IMR-90 (cell line): ENCODE data around the gene CHSY3.

Source experiments
- CEBPB ChIP-seq: IDR thresholded peaks from 2 replicates; pipeline ENCODE4 v1.6.1; 2012; ENCODE audit warnings: low read depth, low read length, improper control_type of control experiment
- CTCF ChIP-seq: conservative IDR thresholded peaks from 2 replicates; pipeline ENCODE4 v1.5.1; 2012; ENCODE audit warnings: mild to moderate bottlenecking, low read depth, low read length, improper control_type of control experiment
- ELK1 ChIP-seq: fragments of 150-350 bp; IDR thresholded peaks from 2 replicates; pipeline ENCODE4 v1.6.1; 2016; ENCODE audit warnings: low read depth, mild to moderate bottlenecking, low read length, moderate library complexity, borderline replicate concordance
- MAFK ChIP-seq: IDR thresholded peaks from 2 replicates; pipeline ENCODE4 v1.6.1; 2012; ENCODE audit warnings: low read depth, low read length, improper control_type of control experiment
- MXI1 ChIP-seq: IDR thresholded peaks from 2 replicates; pipeline ENCODE4 v1.6.1; 2012; ENCODE audit warnings: low read depth, mild to moderate bottlenecking, low read length, moderate library complexity, borderline replicate concordance
- POLR2A ChIP-seq: IDR thresholded peaks from 2 replicates; pipeline ENCODE4 v1.6.1; 2012; ENCODE audit warnings: mild to moderate bottlenecking, low read depth, low read length
- RAD21 ChIP-seq: IDR thresholded peaks from 2 replicates; pipeline ENCODE4 v1.6.1; 2012; ENCODE audit warnings: low read length, improper control_type of control experiment
- RCOR1 ChIP-seq: IDR thresholded peaks from 2 replicates; pipeline ENCODE4 v1.6.1; 2012; ENCODE audit warnings: mild to moderate bottlenecking, low read length, improper control_type of control experiment; ENCODE audit not compliant: insufficient replicate concordance
- RFX5 ChIP-seq: IDR thresholded peaks from 2 replicates; pipeline ENCODE4 v1.8.0; 2012; ENCODE audit warnings: low read depth, mild to moderate bottlenecking, low read length, moderate library complexity

GRCh38 chr5:130023604-130024003 lies 119.3 kb downstream of the CHSY3 start:
- TF ChIP-seq POLR2A (no peak), CTCF (no peak), RFX5 (no peak), RAD21 (no peak), RCOR1 (no peak), MAFK (no peak), MXI1 (no peak), ELK1 (no peak), CEBPB (no peak)
